ENCODE measurements around the gene KIF26A.

DNA sequence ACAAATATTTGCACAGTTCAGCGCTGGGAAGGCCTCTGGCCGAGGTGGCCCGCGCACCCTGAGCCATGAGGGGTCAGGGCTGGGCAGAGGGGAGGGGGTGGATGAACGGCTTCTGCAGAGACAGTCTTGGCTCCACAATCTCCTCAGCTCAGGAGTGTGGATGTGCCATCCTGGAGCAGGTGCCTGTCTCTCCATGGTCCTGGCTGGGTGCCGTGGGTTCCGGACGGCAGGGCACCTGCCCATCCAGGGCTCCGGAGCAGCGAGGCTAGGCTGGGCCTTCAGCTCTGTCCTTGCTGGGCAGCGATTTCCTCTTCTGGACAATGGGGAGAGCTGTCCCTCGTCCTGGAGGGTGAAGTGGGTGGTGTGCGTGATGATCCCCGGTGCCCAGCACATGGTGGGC lies 55.6 kb downstream of the KIF26A start:
- TF ChIP-seq, protein P1, sequence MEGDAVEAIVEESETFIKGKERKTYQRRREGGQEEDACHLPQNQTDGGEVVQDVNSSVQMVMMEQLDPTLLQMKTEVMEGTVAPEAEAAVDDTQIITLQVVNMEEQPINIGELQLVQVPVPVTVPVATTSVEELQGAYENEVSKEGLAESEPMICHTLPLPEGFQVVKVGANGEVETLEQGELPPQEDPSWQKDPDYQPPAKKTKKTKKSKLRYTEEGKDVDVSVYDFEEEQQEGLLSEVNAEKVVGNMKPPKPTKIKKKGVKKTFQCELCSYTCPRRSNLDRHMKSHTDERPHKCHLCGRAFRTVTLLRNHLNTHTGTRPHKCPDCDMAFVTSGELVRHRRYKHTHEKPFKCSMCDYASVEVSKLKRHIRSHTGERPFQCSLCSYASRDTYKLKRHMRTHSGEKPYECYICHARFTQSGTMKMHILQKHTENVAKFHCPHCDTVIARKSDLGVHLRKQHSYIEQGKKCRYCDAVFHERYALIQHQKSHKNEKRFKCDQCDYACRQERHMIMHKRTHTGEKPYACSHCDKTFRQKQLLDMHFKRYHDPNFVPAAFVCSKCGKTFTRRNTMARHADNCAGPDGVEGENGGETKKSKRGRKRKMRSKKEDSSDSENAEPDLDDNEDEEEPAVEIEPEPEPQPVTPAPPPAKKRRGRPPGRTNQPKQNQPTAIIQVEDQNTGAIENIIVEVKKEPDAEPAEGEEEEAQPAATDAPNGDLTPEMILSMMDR (IDR thresholded peaks at IDR 0.05), result no peak
- no peak for TF ChIP-seq POLR2A (IDR thresholded peaks at IDR 0.05)
- TF ChIP-seq POLR2AphosphoS5 (IDR thresholded peaks at IDR 0.05), result no peak

All from prostate gland (tissue), 2 donors.